ENCODE data around the gene RBM47. TPM values are rescaled to one million over a fixed set of nuclear protein-coding genes. Genes with fewer than 3 reads are reported as not detected.

The RBM47 gene
- total and polyA plus RNA-seq, 9 of the 15 experiments (the other 6 are each of a cell fraction or from before 2014, with no cell fraction given): 1.4 to 6.4 (median 3.3) TPM

GRCh38 chr4:40480291-40480690 is 149.4 kb downstream of the RBM47 start:
- no TSS peak for BruUV-seq (replicated peaks)
- 36% methylated on average over 2 of the region's 2 CpGs for WGBS (ENCODE audit: insufficient coverage, low coverage, missing lambda C conversion rate)
- intact Hi-C loops (cut with micrococcal nuclease): no loop called here
- H3K4me3 ChIP-seq: no peak overlapping the region
- no peaks in the 10 kb centered on the region for H4K20me1 ChIP-seq (replicated peaks; ENCODE audit: control insufficient read depth, insufficient read depth, low read length)
- H3K9ac ChIP-seq (ENCODE audit: insufficient read depth in 1 of 2, low read depth in 2 of 2, low read length in 2 of 2): no peak overlapping the region
- H3K4me1 ChIP-seq (replicated peaks in 1 of 2; ENCODE audit: control insufficient read depth in 2 of 2, insufficient read depth in 2 of 2, low read length in 2 of 2): peaks cover 9 to 18% of the 10 kb centered on the region in 2 experiments; a peak in 4 of 5 replicates
- ChIA-PET CTCF (ENCODE audit: low intra/inter-chr PET ratio) (no interaction called here), POLR2A (interaction anchor here (1.0 to 1.2 kb wide), 2 partner anchors 9 to 27 kb away, joined by 4 to 5 read pairs; no protein-coding TSS in a partner anchor)
- no peak overlapping the region for H2AFZ ChIP-seq (ENCODE audit: low read depth, low read length)
- no peaks in the 10 kb centered on the region for H3K9me1 ChIP-seq (ENCODE audit: control insufficient read depth, insufficient read depth, low read length)
- H3K36me3 ChIP-seq (ENCODE audit: control insufficient read depth, insufficient read depth, low read length): no peaks in the 10 kb centered on the region
- H3K4me2 ChIP-seq (ENCODE audit: insufficient read depth, low read length): no peak overlapping the region
- in situ Hi-C loops (cut with MboI): no loop called here
- no peak for FAIRE-seq
- TF ChIP-seq STAT5A (IDR thresholded peaks at IDR 0.05; ENCODE audit: borderline replicate concordance, low read length) (no peak), SPI1 (IDR thresholded peaks at IDR 0.05; ENCODE audit: borderline replicate concordance, low read depth, low read length) (no peak), ZBTB8A (IDR thresholded peaks at IDR 0.05; ENCODE audit: partially characterized antibody) (no peak), DNMT1 (IDR thresholded peaks at IDR 0.05) (no peak), NBN (IDR thresholded peaks at IDR 0.05; ENCODE audit: low read depth) (no peak), ZNF175 (CRISPR knock-in tag; IDR thresholded peaks at IDR 0.05; ENCODE audit: low read depth) (no peak)
- ATAC-seq: no peak
- no peaks in the 10 kb centered on the region for H3K9me3 ChIP-seq (replicated peaks; ENCODE audit: control insufficient read depth, insufficient read depth, low read depth, low read length)
- H3K79me2 ChIP-seq (ENCODE audit: control insufficient read depth, insufficient read depth, low read length): no peaks in the 10 kb centered on the region
- no peak for DNase-seq (ENCODE audit: extremely low read depth in 1 of 4, low spot score in 3 of 4)
- no peaks in the 10 kb centered on the region for H3K27me3 ChIP-seq (ENCODE audit: control insufficient read depth in 2 of 2, insufficient read depth in 2 of 2, low read length in 2 of 2)
- no peak overlapping the region for H3K27ac ChIP-seq (ENCODE audit: extremely low read depth, low read depth, low read length)

GRCh38 chr4:40479378-40479777 is 150.3 kb downstream of the RBM47 start:
- 28% methylated on average over 2 of the region's 2 CpGs for WGBS (ENCODE audit: insufficient coverage, low coverage, missing lambda C conversion rate)
- H3K27ac ChIP-seq (ENCODE audit: extremely low read depth, low read depth, low read length): no peak overlapping the region
- BruUV-seq (replicated peaks): no TSS peak
- H3K4me1 ChIP-seq (replicated peaks in 1 of 2; ENCODE audit: control insufficient read depth in 2 of 2, insufficient read depth in 2 of 2, low read length in 2 of 2): peaks cover 9 to 18% of the 10 kb centered on the region in 2 experiments
- no peaks in the 10 kb centered on the region for H4K20me1 ChIP-seq (replicated peaks; ENCODE audit: control insufficient read depth, insufficient read depth, low read length)
- intact Hi-C loops (cut with micrococcal nuclease) (no loop called here), in situ Hi-C loops (cut with MboI) (no loop called here)
- H3K79me2 ChIP-seq (ENCODE audit: control insufficient read depth, insufficient read depth, low read length): no peaks in the 10 kb centered on the region
- no peak overlapping the region for H3K9ac ChIP-seq (ENCODE audit: insufficient read depth in 1 of 2, low read depth in 2 of 2, low read length in 2 of 2)
- FAIRE-seq: no peak
- H3K36me3 ChIP-seq (ENCODE audit: control insufficient read depth, insufficient read depth, low read length): no peaks in the 10 kb centered on the region
- no peaks in the 10 kb centered on the region for H3K9me3 ChIP-seq (replicated peaks; ENCODE audit: control insufficient read depth, insufficient read depth, low read depth, low read length)
- H3K9me1 ChIP-seq (ENCODE audit: control insufficient read depth, insufficient read depth, low read length): no peaks in the 10 kb centered on the region
- H3K27me3 ChIP-seq (ENCODE audit: control insufficient read depth in 2 of 2, insufficient read depth in 2 of 2, low read length in 2 of 2): no peaks in the 10 kb centered on the region
- DNase-seq (ENCODE audit: extremely low read depth in 1 of 4, low spot score in 3 of 4): no peak
- H2AFZ ChIP-seq (ENCODE audit: low read depth, low read length): no peak overlapping the region
- POLR2A ChIA-PET: no interaction called here
- ATAC-seq: no peak
- CTCF ChIA-PET (ENCODE audit: low intra/inter-chr PET ratio): no interaction called here
- H3K4me2 ChIP-seq (ENCODE audit: insufficient read depth, low read length): no peak overlapping the region
- no peak overlapping the region for H3K4me3 ChIP-seq
- TF ChIP-seq CBX1 (IDR thresholded peaks at IDR 0.05; ENCODE audit: low read depth) (no peak), PTRF (tag; IDR thresholded peaks at IDR 0.05) (no peak), ELK1 (CRISPR knock-in tag; IDR thresholded peaks at IDR 0.05) (no peak)
- TF ChIP-seq, protein P1, sequence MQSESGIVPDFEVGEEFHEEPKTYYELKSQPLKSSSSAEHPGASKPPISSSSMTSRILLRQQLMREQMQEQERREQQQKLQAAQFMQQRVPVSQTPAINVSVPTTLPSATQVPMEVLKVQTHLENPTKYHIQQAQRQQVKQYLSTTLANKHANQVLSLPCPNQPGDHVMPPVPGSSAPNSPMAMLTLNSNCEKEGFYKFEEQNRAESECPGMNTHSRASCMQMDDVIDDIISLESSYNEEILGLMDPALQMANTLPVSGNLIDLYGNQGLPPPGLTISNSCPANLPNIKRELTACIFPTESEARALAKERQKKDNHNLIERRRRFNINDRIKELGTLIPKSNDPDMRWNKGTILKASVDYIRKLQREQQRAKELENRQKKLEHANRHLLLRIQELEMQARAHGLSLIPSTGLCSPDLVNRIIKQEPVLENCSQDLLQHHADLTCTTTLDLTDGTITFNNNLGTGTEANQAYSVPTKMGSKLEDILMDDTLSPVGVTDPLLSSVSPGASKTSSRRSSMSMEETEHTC (IDR thresholded peaks at IDR 0.05): no peak
- TF ChIP-seq, protein P2, sequence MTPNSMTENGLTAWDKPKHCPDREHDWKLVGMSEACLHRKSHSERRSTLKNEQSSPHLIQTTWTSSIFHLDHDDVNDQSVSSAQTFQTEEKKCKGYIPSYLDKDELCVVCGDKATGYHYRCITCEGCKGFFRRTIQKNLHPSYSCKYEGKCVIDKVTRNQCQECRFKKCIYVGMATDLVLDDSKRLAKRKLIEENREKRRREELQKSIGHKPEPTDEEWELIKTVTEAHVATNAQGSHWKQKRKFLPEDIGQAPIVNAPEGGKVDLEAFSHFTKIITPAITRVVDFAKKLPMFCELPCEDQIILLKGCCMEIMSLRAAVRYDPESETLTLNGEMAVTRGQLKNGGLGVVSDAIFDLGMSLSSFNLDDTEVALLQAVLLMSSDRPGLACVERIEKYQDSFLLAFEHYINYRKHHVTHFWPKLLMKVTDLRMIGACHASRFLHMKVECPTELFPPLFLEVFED (CRISPR knock-in tag; conservative IDR thresholded peaks at IDR 0.05): no peak
- TF ChIP-seq, protein P3, sequence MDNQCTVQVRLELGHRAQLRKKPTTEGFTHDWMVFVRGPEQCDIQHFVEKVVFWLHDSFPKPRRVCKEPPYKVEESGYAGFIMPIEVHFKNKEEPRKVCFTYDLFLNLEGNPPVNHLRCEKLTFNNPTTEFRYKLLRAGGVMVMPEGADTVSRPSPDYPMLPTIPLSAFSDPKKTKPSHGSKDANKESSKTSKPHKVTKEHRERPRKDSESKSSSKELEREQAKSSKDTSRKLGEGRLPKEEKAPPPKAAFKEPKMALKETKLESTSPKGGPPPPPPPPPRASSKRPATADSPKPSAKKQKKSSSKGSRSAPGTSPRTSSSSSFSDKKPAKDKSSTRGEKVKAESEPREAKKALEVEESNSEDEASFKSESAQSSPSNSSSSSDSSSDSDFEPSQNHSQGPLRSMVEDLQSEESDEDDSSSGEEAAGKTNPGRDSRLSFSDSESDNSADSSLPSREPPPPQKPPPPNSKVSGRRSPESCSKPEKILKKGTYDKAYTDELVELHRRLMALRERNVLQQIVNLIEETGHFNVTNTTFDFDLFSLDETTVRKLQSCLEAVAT (IDR thresholded peaks at IDR 0.05): no peak
